Psoas muscle (tissue), 8 donors: ENCODE results near the gene SRRT. TPM values are rescaled to one million over a fixed set of nuclear protein-coding genes. Genes with fewer than 3 reads are reported as not detected.

Source experiments
- ATAC-seq, 4 donors: fragments of 200-7000 bp; cut with Tn5 transposase; one replicate each; pipeline ENCODE4 v1.9.1; 2020; ENCODE audit warnings: moderate library complexity in 3 of 4, mild to moderate bottlenecking in 2 of 4
- DNase-seq, 2 donors: peaks; one replicate each; pipeline ENCODE4 v3.0.0-alpha.2; 2020
- H3K27ac ChIP-seq: fragments of 200-600 bp; one replicate; pipeline ENCODE4 v1.8.0; 2022
- H3K27me3 ChIP-seq, 3 donors: fragments of 200-600 bp in 1 of 3; one replicate each; pipeline versions ENCODE4 v1.6.1 to v1.8.0; 2013 to 2022; ENCODE audit warnings: low read length in 2 of 3, mild to moderate bottlenecking in 2 of 3, moderate library complexity in 1 of 3; ENCODE audit not compliant: insufficient read depth in 3 of 3
- H3K36me3 ChIP-seq, 2 donors: fragments of 200-600 bp in 1 of 2; one replicate each; pipeline versions ENCODE4 v1.6.1 to v1.8.0; 2013 to 2022; ENCODE audit warnings: low read depth in 1 of 2, mild to moderate bottlenecking in 1 of 2, moderate library complexity in 1 of 2; ENCODE audit not compliant: insufficient read depth in 1 of 2
- H3K4me1 ChIP-seq: fragments of 200-600 bp; one replicate; pipeline ENCODE4 v1.8.0; 2022
- H3K4me3 ChIP-seq: fragments of 200-600 bp; one replicate; pipeline ENCODE4 v1.8.0; 2022; ENCODE audit warnings: mild to moderate bottlenecking
- H3K9me3 ChIP-seq: fragments of 200-600 bp; one replicate; pipeline ENCODE4 v1.8.0; 2022
- whole genome bisulfite sequencing, 3 donors: extraction: QIAGEN DNeasy Blood & Tissue Kit; methylation state at CpG; one replicate each; pipeline versions ENCODE4 v1.1.6 to v1.1.7; 2013; 5-methylcytosine and 5-hydroxymethylcytosine counted together
- intact Hi-C, 2 donors: fragments of 100-400 bp; cut with DNase I; formaldehyde crosslinking; loops; one replicate each; pipeline versions ENCODE4 v1.11.0 to v1.14.2; 2022
- polyA plus RNA-seq, 3 donors: library from polyadenylated mRNA; stranded (reverse); fragments of 200-250 nt; gene quantifications; one replicate each; pipeline ENCODE4 v1.2.3, GENCODE V29; 2013
- total RNA-seq, 4 donors: library from RNA; stranded (reverse); fragmentation: NEBNext Ultra II Directional in 2 of 4; extraction: Animal tissue kit (Norgen Biotek cat#: 25700) in 2 of 4; gene quantifications; one replicate each; pipeline versions ENCODE4 v1.2.1 to v1.2.4, GENCODE V29; 2021 to 2023
- TF ChIP-seq, protein P1 (sequence below): fragments of 200-600 bp; IDR thresholded peaks from one replicate; pipeline ENCODE4 v1.8.0; 2022; ENCODE audit warnings: antibody characterized with exemption
- donor health status: healthy with polysubstance abuse.
- donor health status: DM: no; HTN: no; CAD: no; lungs with moderate emphysema.
- donor health status: Bipolar disorder and iron deficiency.
- donor health status: healthy.
- donor health status: DM: yes; HTN: yes; CAD: no.
- donor health status: DM: no; HTN: no; CAD: no.
- donor health status: DM: no; HTN: no; CAD: no.
- donor health status: DM: yes; HTN: yes; CAD: no.

The SRRT gene
- total and polyA plus RNA-seq, 7 donors, result 46.8 to 79.8 (median 51.2) TPM

- H3K27ac ChIP-seq, result peak overlapping the region; percentile 83
- TF ChIP-seq, protein P1, sequence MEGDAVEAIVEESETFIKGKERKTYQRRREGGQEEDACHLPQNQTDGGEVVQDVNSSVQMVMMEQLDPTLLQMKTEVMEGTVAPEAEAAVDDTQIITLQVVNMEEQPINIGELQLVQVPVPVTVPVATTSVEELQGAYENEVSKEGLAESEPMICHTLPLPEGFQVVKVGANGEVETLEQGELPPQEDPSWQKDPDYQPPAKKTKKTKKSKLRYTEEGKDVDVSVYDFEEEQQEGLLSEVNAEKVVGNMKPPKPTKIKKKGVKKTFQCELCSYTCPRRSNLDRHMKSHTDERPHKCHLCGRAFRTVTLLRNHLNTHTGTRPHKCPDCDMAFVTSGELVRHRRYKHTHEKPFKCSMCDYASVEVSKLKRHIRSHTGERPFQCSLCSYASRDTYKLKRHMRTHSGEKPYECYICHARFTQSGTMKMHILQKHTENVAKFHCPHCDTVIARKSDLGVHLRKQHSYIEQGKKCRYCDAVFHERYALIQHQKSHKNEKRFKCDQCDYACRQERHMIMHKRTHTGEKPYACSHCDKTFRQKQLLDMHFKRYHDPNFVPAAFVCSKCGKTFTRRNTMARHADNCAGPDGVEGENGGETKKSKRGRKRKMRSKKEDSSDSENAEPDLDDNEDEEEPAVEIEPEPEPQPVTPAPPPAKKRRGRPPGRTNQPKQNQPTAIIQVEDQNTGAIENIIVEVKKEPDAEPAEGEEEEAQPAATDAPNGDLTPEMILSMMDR, result no peak
- peak in 1 of 2 donors; percentile 59 for DNase-seq
- peaks cover 0 to 16% of the 10 kb centered on the region in 2 donors for H3K36me3 ChIP-seq
- intact Hi-C loops, result no loop called here
- WGBS, 3 donors, result 33 to 54% (median 35%) methylated on average over 26 to 27 of the region's 27 CpGs
- ATAC-seq, result peak in 1 of 4 donors; percentile 4
- peaks cover 12% of the 10 kb centered on the region for H3K4me1 ChIP-seq
- H3K4me3 ChIP-seq, result peak overlapping the region; percentile 77
- H3K9me3 ChIP-seq, result no peaks in the 10 kb centered on the region
- H3K27me3 ChIP-seq, result no peaks in the 10 kb centered on the region
Observed at GRCh38 chr7:100867776-100868485, 7.0 kb upstream of the SRRT start.

DNA sequence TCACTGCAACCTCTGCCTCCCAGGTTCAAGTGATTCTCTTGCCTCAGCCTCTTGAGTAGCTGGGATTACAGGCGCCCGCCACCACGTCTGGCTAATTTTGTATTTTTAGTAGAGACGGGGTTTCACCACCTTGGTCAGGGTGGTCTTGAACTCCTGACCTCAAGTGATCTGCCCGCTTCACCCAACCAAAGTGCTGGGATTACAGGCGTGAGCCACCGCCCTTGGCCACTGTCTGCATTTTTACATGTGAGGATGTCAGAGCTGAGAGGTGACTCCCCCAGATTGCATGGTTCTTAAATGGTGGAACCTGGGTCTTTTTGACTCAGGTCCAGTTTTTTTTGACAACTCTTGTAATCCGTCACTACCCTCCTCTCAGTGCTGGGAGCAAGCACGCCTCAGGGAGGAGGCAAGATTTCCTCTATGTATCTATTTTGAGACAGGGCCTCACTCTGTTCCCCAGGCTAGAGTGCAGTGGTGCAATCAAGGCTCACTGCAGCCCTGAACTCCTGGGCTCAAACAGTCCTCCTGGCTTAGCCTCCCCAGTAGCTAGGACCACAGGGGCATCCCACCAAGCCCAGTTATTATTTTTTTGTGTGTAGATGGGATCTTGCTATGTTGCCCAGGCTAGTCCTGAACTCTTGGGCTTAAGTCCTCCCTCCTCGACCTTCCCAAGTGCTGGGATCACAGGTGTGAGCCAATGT lies 1.2 kb upstream of the SRRT start:
- no peaks in the 10 kb centered on the region for H3K27me3 ChIP-seq
- peak overlapping the region; percentile 98 for H3K27ac ChIP-seq
- no peak for DNase-seq
- intact Hi-C loops, result no loop called here
- peak overlapping the region; percentile 98 for H3K4me3 ChIP-seq
- no peaks in the 10 kb centered on the region for H3K9me3 ChIP-seq
- H3K4me1 ChIP-seq, result peaks cover 38% of the 10 kb centered on the region
- no peak for ATAC-seq
- WGBS, 3 donors, result 86 to 89% (median 88%) methylated on average over 10 of the region's 10 CpGs
- peaks cover 0 to 46% of the 10 kb centered on the region in 2 donors for H3K36me3 ChIP-seq
- TF ChIP-seq, protein P1, result no peak

DNA sequence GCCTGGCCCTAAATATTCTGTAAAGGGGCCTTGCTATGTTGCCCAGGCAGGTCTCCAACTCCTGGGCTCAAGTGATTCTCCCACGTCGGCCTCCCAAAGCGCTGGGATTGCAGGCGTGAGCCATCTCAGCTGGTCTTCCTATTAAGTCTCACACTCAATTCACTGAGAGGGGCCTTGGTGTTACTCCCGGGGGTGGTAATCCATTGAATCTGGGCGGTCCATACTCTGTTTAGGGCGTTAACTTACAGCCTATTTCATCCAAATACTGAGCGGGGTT lies 665 bp upstream of the SRRT start:
- peaks cover 42% of the 10 kb centered on the region for H3K4me1 ChIP-seq
- peak overlapping the region; percentile 98 for H3K27ac ChIP-seq
- H3K9me3 ChIP-seq, result no peaks in the 10 kb centered on the region
- ATAC-seq (peak in 3 of 4 donors; percentile 1 to 2 (median 1)), DNase-seq (no peak)
- intact Hi-C loops, result no loop called here
- H3K36me3 ChIP-seq, result peaks cover 0 to 51% of the 10 kb centered on the region in 2 donors
- WGBS, 3 donors, result 39 to 45% (median 41%) methylated on average over 8 of the region's 8 CpGs
- TF ChIP-seq, protein P1, result no peak
- H3K4me3 ChIP-seq, result peak overlapping the region; percentile 98
- H3K27me3 ChIP-seq, result no peaks in the 10 kb centered on the region

GRCh38 chr7:100875356-100875751 lies 451 bp downstream of the SRRT start:
- no peaks in the 10 kb centered on the region for H3K9me3 ChIP-seq
- peaks cover 42% of the 10 kb centered on the region for H3K4me1 ChIP-seq
- H3K27me3 ChIP-seq, result no peaks in the 10 kb centered on the region
- peak; percentile 32 to 55 (median 40) for ATAC-seq
- no peak for DNase-seq
- H3K36me3 ChIP-seq, result peaks cover 0 to 52% of the 10 kb centered on the region in 2 donors
- peak overlapping the region; percentile 98 for H3K4me3 ChIP-seq
- intact Hi-C loops, result no loop called here
- H3K27ac ChIP-seq, result peak overlapping the region; percentile 98
- WGBS, 3 donors, result 1% methylated on average over 33 to 39 of the region's 39 CpGs
- TF ChIP-seq, protein P1, result no peak
